GM04504 (cell line): Measurements from ENCODE around the gene CAPNS1.
A peak's percentile ranks its signal among the peaks of the same experiment; 100 is the strongest.

Experiments
- DNase-seq: peaks from one replicate; pipeline ENCODE4 v3.0.0-alpha.2; 2012; ENCODE audit warnings: low read depth

CAPNS1 gene

DNA sequence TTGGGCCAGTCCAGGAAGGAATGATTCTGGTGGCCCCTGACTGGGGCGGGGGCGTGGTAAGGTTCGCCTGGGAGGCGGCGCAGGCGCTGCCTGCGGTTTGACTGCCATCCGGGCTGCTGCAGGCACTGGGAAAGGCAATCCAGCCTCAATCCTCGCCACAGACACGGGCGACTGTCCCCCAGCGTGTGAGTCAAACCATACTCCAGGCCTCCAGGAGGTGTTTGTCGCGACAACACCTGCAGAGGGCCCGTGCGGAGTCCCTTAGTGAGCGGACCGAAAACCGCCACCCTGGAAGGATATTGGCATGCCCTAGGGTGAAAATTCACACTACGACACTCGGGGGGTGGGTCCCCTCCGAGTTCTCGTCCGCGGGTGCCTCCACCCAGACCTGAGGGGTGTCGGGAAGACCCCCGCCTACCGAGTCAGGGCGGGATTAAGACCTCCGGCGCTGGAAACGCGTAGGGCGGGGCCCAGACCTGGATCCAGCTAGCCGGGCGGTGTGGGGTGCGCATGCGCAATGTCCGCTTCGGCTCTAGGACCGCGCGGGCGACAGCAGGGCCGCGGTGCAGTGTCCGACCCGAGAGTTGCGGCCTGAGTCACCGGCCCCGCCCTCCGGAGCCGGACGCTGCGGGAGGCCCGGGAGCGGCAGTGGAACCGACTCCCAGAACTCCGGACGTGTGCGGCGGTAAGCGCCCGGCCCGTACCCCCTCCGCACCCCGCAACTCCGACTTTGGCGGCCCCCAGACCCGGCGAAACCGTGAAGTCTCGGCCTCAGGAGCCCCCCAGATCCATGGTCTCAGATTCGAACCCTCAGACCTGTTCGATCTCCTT is at the start of gene CAPNS1:
Gene CAPNS1 (plus strand): TSS at position 594 of the 831 bp plus-strand sequence. CDS start 946 bp downstream, outside the sequence.
- peak; percentile 90 for DNase-seq

DNA sequence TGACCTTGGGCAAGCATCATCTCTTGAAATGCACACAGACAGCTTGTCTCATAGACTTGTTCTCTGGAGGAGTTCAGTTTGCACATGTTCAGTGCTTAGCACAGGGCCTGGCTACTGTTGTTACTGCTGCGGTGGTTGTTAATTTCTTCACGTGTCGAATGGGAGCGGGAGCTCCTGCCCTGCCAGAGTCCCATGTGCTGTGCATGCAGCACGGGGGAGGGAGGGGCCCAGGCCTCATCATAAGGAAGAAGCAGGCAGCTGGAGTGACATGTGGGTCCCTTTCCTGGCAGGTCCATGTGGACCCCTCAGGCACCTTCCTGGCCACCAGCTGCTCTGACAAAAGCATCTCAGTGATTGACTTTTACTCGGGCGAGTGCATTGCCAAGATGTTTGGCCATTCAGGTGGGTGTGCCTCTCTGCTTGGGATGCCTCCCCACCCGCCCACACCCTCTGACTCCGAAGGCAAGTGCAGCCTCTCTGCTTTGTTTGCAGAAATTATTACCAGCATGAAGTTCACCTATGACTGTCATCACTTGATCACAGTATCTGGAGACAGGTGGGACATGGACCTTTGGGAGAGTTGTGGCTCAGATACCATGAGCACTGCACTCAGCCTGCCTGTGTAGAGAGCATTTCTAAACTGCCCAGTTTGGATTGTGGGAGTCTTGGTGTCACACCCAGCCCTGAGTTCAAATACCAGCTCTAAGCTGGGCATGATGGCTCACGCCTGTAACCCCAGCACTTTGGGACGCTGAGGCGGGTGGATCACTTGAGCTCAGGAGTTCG is 48.8 kb upstream of the CAPNS1 start:
- DNase-seq, result no peak

DNA sequence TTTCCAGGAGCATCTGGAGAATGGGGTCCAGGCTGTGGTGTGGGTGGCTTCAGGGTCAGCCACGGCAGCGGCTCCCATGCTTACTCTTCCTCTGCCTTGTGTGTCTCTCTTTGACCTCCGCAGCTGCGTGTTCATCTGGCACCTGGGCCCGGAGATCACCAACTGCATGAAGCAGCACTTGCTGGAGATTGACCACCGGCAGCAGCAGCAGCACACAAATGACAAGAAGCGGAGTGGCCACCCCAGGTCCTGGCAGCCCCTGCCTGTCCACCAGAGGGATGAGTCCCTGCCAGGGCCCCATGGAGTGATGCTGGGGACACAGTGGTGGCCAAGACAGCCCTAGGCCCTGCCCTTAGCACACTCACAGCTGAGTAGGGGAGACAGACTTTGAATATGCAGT is 47.3 kb upstream of the CAPNS1 start:
- no peak for DNase-seq

DNA sequence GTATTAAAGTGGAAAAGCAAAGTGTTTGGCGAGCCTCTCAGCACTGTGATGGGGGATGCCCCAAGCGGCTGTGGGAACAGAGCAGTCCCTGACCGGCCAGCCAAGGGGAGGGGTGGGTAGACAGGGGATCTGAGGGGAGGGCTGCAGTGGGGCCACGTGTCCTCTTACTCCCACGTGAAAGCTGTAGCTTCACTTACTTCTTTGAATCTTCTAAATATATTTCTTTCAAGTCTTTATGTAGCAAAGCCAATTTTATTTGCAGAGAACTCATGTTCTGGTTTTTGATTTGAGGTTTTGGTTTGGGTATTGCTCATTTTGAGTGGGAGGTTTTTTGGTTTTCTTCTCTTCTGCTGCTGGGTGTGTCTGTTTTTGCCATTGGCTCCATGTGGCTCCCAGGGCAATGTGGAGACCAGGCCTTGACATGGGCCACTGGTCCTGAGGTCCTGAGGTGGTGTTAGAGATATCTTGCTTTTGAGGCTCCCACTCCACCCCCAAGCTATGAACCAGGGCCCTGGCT is 46.7 kb upstream of the CAPNS1 start:
- no peak for DNase-seq

DNA sequence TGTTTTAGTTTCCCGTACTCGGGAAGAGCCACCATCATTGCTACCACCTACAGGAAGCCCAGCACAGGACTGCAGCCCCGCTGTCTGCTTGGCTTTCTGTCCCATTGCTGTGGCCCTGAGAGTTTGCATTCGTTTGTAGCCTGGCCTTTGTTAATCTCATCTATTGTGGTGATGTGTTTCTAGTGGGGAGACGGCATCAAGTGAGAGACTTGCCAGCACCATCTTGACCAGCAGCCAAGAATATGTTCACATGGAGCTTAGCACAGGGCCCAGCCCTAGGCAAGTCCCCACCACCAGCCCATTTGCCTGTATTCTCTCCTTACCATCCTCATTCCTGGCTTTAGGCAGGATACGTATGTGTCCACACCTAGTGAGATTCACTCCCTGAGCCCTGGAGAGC is 46.2 kb upstream of the CAPNS1 start:
- no peak for DNase-seq

DNA sequence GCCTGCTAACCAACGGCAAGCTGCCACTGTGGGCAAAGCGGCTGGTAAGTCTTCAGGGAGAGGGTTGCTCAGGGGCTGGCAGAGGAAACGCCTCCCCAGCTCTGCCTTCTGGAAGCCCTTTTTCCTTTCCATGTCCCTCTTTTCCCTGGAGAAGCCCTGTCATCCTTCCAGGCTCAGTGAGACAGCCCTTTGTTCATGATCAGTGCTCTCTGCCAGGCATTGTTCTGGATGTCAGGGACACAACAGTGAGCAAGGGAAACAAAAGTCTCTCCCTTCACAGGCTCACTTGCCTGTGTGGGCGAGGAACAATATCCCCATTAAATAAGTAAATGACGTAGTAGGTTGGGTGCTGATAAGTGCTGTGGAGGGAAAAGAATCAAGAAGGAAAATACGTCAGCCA is 42.8 kb upstream of the CAPNS1 start:
- DNase-seq, result no peak

GRCh38 chr19:36099166-36099785 is 40.6 kb upstream of the CAPNS1 start:
- DNase-seq, result no peak

- DNase-seq, result no peak
Measured at GRCh38 chr19:36100476-36100875, 39.4 kb upstream of the CAPNS1 start.

GRCh38 chr19:36101550-36102327 is 38.1 kb upstream of the CAPNS1 start:
- no peak for DNase-seq

DNA sequence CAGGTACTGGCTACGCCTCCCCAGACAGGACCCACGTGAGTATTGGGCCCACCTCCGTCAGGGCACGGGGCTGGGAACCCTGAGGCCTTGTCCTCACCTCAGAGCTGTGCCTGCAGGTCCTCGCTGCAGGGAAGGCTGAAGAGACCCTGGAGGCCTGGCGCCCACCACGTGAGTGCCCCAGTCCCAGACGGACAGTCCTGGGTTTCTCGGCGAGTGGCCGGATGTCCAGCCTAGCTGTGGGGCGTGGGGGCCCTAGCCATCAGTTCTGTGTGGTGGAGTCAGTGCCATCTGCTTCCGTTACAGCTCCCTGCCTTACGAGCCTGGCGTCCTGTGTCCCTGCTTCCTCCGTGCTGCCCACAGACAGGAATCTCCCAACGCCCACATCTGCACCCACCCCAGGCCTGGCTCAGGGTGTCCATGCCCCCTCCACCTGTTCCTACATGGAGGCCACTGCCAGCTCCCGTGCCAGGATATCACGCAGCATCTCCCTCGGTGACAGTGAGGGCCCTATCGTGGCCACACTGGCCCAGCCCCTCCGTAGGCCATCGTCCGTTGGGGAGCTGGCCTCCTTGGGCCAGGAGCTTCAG is 36.7 kb upstream of the CAPNS1 start:
- no peak for DNase-seq

DNA sequence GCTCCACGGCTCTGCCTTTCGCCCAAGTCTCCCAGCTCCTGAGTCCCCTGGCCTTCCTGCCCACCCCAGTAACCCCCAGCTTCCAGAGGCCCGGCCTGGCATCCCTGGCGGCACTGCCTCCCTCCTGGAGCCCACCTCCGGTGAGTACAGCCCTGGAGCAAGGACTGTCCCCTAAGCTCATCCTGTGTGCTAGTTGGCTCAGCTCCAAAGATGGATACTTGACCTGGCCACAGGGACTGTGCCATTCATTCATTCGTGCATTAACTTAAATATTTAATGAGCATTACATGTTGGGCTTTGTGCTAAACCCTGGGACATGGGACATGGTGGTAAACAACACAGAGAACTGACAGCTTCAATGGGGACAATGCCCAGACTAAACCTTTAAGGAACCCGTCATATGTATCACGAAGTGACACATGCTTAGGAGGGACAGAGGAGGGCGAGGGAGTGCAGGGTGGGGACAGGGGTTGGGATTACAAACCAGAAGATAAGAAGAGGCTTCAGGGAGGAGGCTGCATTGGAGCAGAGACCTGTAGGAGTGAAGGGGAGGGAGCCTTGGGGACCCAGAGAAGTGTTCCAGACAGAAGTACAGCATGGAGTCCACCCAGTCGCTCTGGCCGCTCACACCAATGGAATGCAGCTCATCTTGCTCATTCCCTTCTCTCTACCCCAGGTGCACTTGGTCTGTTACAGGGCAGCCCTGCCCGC is 35.9 kb upstream of the CAPNS1 start:
- DNase-seq, result no peak

GRCh38 chr19:36106441-36106840 is 33.4 kb upstream of the CAPNS1 start:
- no peak for DNase-seq

DNA sequence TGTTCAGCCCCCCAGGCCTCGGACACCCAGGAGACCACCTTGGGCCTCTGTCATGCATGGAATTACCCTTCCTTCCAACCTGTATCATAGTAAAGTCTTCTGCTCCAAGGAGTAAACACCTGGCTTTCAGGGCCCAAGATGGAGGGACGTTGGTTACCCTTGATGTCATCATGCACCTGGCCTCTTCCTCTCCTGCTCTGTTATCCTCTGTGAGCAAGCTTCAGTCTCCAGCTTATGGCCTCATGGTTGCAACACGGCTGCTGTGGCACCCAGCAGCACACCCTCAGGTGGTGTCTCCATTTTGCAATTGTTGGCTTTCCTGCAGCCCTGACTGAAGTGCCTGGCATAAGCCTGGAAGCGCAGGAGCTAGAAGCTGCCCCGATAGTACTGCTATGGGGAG is 32.9 kb upstream of the CAPNS1 start:
- no peak for DNase-seq

GRCh38 chr19:36108684-36109083 is 31.2 kb upstream of the CAPNS1 start:
- DNase-seq, result no peak

GRCh38 chr19:36110487-36111199 is 29.2 kb upstream of the CAPNS1 start, which contains the start of gene OVOL3:
TSS of gene OVOL3 (plus strand) at chr19:36111143. CDS start at chr19:36111203, 60 bp downstream.
- no peak for DNase-seq

DNA sequence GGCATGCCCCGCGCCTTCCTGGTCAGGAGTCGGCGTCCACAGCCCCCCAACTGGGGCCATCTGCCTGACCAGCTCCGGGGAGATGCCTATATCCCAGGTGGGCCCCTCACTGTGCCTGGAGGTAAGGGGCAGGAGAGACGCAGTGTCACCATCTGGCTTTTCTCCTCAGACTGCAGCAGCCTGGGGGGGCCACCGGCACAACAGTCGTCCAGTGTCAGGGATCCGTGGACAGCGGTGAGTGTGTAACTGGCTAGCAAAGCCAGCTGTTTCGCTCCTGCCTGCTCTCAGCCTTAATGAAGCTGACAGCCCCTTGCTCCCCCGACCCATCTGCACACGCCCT is 28.7 kb upstream of the CAPNS1 start:
- no peak for DNase-seq

DNA sequence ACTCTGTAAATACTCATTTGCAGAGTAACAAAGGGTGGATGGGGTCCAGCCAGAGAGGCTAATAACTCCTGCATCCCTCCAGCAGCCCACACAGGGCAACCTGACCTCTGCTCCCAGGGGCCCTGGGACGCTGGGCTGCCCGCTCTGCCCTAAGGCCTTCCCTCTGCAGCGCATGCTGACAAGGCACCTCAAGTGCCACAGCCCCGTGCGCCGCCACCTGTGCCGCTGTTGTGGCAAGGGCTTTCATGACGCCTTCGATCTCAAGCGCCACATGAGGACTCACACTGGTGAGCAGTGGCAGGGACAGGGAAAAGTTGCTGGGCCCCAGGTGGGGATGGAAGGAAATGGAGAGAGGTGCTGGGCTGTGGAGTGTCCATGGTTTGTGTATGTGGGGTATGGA is 27.2 kb upstream of the CAPNS1 start:
- DNase-seq, result no peak

DNA sequence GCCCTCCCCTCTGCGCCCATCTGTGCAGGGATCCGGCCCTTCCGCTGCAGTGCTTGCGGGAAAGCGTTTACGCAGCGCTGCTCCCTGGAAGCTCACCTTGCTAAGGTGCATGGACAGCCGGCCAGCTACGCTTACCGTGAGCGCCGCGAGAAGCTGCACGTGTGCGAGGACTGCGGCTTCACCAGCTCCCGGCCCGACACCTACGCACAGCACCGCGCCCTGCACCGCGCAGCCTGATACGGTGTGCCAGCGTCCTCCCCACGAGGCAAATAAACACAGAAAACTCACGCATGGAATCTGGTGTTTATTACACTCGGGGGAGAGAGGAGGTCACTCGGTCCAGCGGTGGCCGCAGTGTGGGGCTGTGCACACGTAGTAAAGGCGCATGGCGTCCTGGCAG is 26.4 kb upstream of the CAPNS1 start:
- no peak for DNase-seq

GRCh38 chr19:36113894-36114720 is 25.8 kb upstream of the CAPNS1 start:
- no peak for DNase-seq
